ENCODE data around the gene PTPN6.

The PTPN6 gene

GRCh38 chr12:6996040-6996441 is 44.9 kb downstream of the PTPN6 start:
- no peak overlapping the region for H3K27ac Mint-ChIP-seq
- H3K9me3 Mint-ChIP-seq, result no peaks in the 10 kb centered on the region
- peaks cover 29% of the 10 kb centered on the region for H3K36me3 Mint-ChIP-seq (ENCODE audit: low read depth)
- DNase-seq (ENCODE audit: low spot score), result no peak
- no peak overlapping the region for H3K4me3 Mint-ChIP-seq
- no peaks in the 10 kb centered on the region for H3K27me3 Mint-ChIP-seq (ENCODE audit: low read depth)
- peaks cover 5% of the 10 kb centered on the region for H3K4me1 Mint-ChIP-seq (ENCODE audit: low read depth)

- Mint-ChIP-seq H3K9me3 (no peaks in the 10 kb centered on the region), H3K27ac (no peak overlapping the region), H3K4me3 (no peak overlapping the region), H3K27me3 (ENCODE audit: low read depth) (no peaks in the 10 kb centered on the region), H3K36me3 (ENCODE audit: low read depth) (peaks cover 28% of the 10 kb centered on the region), H3K4me1 (ENCODE audit: low read depth) (peaks cover 5% of the 10 kb centered on the region)
- no peak for DNase-seq (ENCODE audit: low spot score)
Observed at GRCh38 chr12:6998715-6999451, 47.7 kb downstream of the PTPN6 start.

GRCh38 chr12:7001921-7002591 is 50.9 kb downstream of the PTPN6 start:
- Mint-ChIP-seq H3K27me3 (ENCODE audit: low read depth) (no peaks in the 10 kb centered on the region), H3K27ac (no peak overlapping the region), H3K36me3 (ENCODE audit: low read depth) (peaks cover 25% of the 10 kb centered on the region), H3K4me1 (ENCODE audit: low read depth) (peaks cover 8% of the 10 kb centered on the region), H3K4me3 (no peak overlapping the region), H3K9me3 (no peaks in the 10 kb centered on the region)
- DNase-seq (ENCODE audit: low spot score), result no peak

GRCh38 chr12:7004287-7004803 is 53.2 kb downstream of the PTPN6 start:
- Mint-ChIP-seq H3K27me3 (ENCODE audit: low read depth) (no peaks in the 10 kb centered on the region), H3K36me3 (ENCODE audit: low read depth) (peaks cover 25% of the 10 kb centered on the region), H3K4me3 (no peak overlapping the region), H3K4me1 (ENCODE audit: low read depth) (peaks cover 10% of the 10 kb centered on the region), H3K27ac (no peak overlapping the region), H3K9me3 (no peaks in the 10 kb centered on the region)
- DNase-seq (ENCODE audit: low spot score), result no peak

GRCh38 chr12:7004840-7005239 is 53.7 kb downstream of the PTPN6 start:
- Mint-ChIP-seq H3K4me1 (ENCODE audit: low read depth) (peaks cover 10% of the 10 kb centered on the region), H3K27ac (no peak overlapping the region), H3K9me3 (no peaks in the 10 kb centered on the region), H3K27me3 (ENCODE audit: low read depth) (no peaks in the 10 kb centered on the region), H3K4me3 (no peak overlapping the region), H3K36me3 (ENCODE audit: low read depth) (peaks cover 25% of the 10 kb centered on the region)
- DNase-seq (ENCODE audit: low spot score), result no peak

- no peak for DNase-seq (ENCODE audit: low spot score)
- Mint-ChIP-seq H3K27me3 (ENCODE audit: low read depth) (no peaks in the 10 kb centered on the region), H3K9me3 (no peaks in the 10 kb centered on the region), H3K4me3 (no peak overlapping the region), H3K4me1 (ENCODE audit: low read depth) (peaks cover 10% of the 10 kb centered on the region), H3K27ac (no peak overlapping the region), H3K36me3 (ENCODE audit: low read depth) (peaks cover 28% of the 10 kb centered on the region)
Observed at GRCh38 chr12:7005311-7005710, 54.2 kb downstream of the PTPN6 start.

GRCh38 chr12:7006639-7007038 is 55.5 kb downstream of the PTPN6 start:
- no peak overlapping the region for H3K4me3 Mint-ChIP-seq
- H3K9me3 Mint-ChIP-seq, result no peaks in the 10 kb centered on the region
- no peak for DNase-seq (ENCODE audit: low spot score)
- no peak overlapping the region for H3K27ac Mint-ChIP-seq
- no peaks in the 10 kb centered on the region for H3K27me3 Mint-ChIP-seq (ENCODE audit: low read depth)
- peaks cover 10% of the 10 kb centered on the region for H3K4me1 Mint-ChIP-seq (ENCODE audit: low read depth)
- peaks cover 25% of the 10 kb centered on the region for H3K36me3 Mint-ChIP-seq (ENCODE audit: low read depth)

- peaks cover 21% of the 10 kb centered on the region for H3K36me3 Mint-ChIP-seq (ENCODE audit: low read depth)
- no peak overlapping the region for H3K27ac Mint-ChIP-seq
- peaks cover 10% of the 10 kb centered on the region for H3K4me1 Mint-ChIP-seq (ENCODE audit: low read depth)
- no peak for DNase-seq (ENCODE audit: low spot score)
- H3K4me3 Mint-ChIP-seq, result no peak overlapping the region
- H3K9me3 Mint-ChIP-seq, result no peaks in the 10 kb centered on the region
- H3K27me3 Mint-ChIP-seq (ENCODE audit: low read depth), result no peaks in the 10 kb centered on the region
Observed at GRCh38 chr12:7008864-7009263, 57.7 kb downstream of the PTPN6 start.

- no peak for DNase-seq (ENCODE audit: low spot score)
- Mint-ChIP-seq H3K4me3 (no peak overlapping the region), H3K36me3 (ENCODE audit: low read depth) (peaks cover 19% of the 10 kb centered on the region), H3K4me1 (ENCODE audit: low read depth) (peaks cover 10% of the 10 kb centered on the region), H3K27me3 (ENCODE audit: low read depth) (no peaks in the 10 kb centered on the region), H3K27ac (no peak overlapping the region), H3K9me3 (no peaks in the 10 kb centered on the region)
Observed at GRCh38 chr12:7009512-7009911, 58.4 kb downstream of the PTPN6 start.

All from T-helper 2 cell treated with Interferon-gamma antibody and Interleukin-4, amounts not matched to agents 5 μg/mL and 100 μg/mL, for 36 hours (primary cell).